SK-N-SH (cell line): ENCODE data around the gene RNU7-1. TPM values are rescaled to one million over a fixed set of nuclear protein-coding genes. Genes with fewer than 3 reads are reported as not detected.

Experiments used
- CTCF ChIA-PET: fragments of 300-600, 350-600 bp; formaldehyde crosslinking; extraction: SDS; loops from one replicate; lab custom pipeline; 2021; lab: Yijun Ruan, JAX
- POLR2A ChIA-PET: fragments of 350-600 bp; sonication (Branson Sonifier 250); formaldehyde crosslinking; extraction: SDS; loops from one replicate; lab custom pipeline; 2020; ENCODE audit warnings: antibody characterized with exemption, inconsistent platforms; lab: Yijun Ruan, JAX
- DNase-seq: peaks from one replicate; pipeline ENCODE4 v3.0.0; 2012
- H2AFZ ChIP-seq: fragments of 200-600 bp; sonication (generic); 2 replicates; pipeline ENCODE4 v1.8.1; 2016; ENCODE audit warnings: antibody characterized with exemption, mild to moderate bottlenecking, low read depth
- H3F3A ChIP-seq: fragments of 200-600 bp; sonication (generic); replicated peaks from 2 replicates; pipeline ENCODE3; 2016; ENCODE audit warnings: antibody characterized with exemption, mild to moderate bottlenecking; ENCODE audit not compliant: insufficient read depth
- H3K27ac ChIP-seq, 2 experiments: fragments of 200-500 bp in 1 of 2; fragments of 200-600 bp in 1 of 2; sonication (Bioruptor generic) in 1 of 2; sonication (generic), shearing (Covaris generic) in 1 of 2; 2 replicates each; pipeline versions ENCODE4 v1.5.1 to v1.6.1; 2014 to 2016; ENCODE audit warnings: low read depth in 2 of 2, inconsistent platforms in 1 of 2, low read length in 1 of 2, mild to moderate bottlenecking in 1 of 2, mixed read lengths in 1 of 2
- H3K27me3 ChIP-seq: fragments of 200-600 bp; sonication (generic), shearing (Covaris generic); 2 replicates; pipeline ENCODE4 v1.6.1; 2016; ENCODE audit warnings: mixed run types; ENCODE audit not compliant: insufficient read depth
- H3K36me3 ChIP-seq, 2 experiments: fragments of 200-500 bp in 1 of 2; fragments of 200-600 bp in 1 of 2; sonication (Bioruptor generic) in 1 of 2; sonication (generic) in 1 of 2; replicated peaks in 1 of 2; 2 replicates each; pipeline versions ENCODE3 to v1.5.1; 2014 to 2016; ENCODE audit warnings: low read length in 1 of 2, mild to moderate bottlenecking in 1 of 2; ENCODE audit not compliant: insufficient read depth in 2 of 2, control insufficient read depth in 1 of 2
- H3K4me1 ChIP-seq, 2 experiments: fragments of 200-500 bp in 1 of 2; fragments of 200-600 bp in 1 of 2; sonication (Bioruptor generic) in 1 of 2; sonication (generic), shearing (Covaris generic) in 1 of 2; 2 replicates each; pipeline versions ENCODE4 v1.5.1 to v1.6.1; 2014 to 2016; ENCODE audit warnings: low read depth in 1 of 2, low read length in 1 of 2, mixed run types in 1 of 2; ENCODE audit not compliant: insufficient read depth in 2 of 2, control insufficient read depth in 1 of 2
- H3K4me2 ChIP-seq: fragments of 200-600 bp; sonication (generic), shearing (Covaris generic); 2 replicates; pipeline ENCODE4 v1.6.1; 2017; ENCODE audit warnings: mixed run types
- H3K4me3 ChIP-seq, 2 experiments: fragments of 200-500 bp in 1 of 2; fragments of 200-600 bp in 1 of 2; sonication (Bioruptor generic) in 1 of 2; sonication (generic), shearing (Covaris generic) in 1 of 2; 2 replicates each; pipeline versions ENCODE4 v1.5.1 to v1.8.1; 2014 to 2016; ENCODE audit warnings: low read depth in 2 of 2, inconsistent platforms in 1 of 2, low read length in 1 of 2, mild to moderate bottlenecking in 1 of 2, mixed read lengths in 1 of 2, moderate library complexity in 1 of 2
- H3K79me2 ChIP-seq: fragments of 200-600 bp; sonication (generic); 2 replicates; pipeline ENCODE4 v1.8.1; 2017; ENCODE audit warnings: mild to moderate bottlenecking; ENCODE audit not compliant: insufficient read depth
- H3K9ac ChIP-seq: fragments of 200-600 bp; sonication (generic); 2 replicates; pipeline ENCODE4 v1.6.1; 2017; ENCODE audit warnings: mixed run types
- H3K9me2 ChIP-seq: fragments of 200-600 bp; sonication (generic); 2 replicates; pipeline ENCODE4 v1.6.1; 2017; ENCODE audit warnings: mixed run types
- H3K9me3 ChIP-seq: fragments of 200-600 bp; sonication (generic); 2 replicates; pipeline ENCODE4 v1.6.1; 2017; ENCODE audit warnings: mixed run types, mild to moderate bottlenecking, moderate library complexity
- H4K20me1 ChIP-seq: fragments of 200-600 bp; sonication (generic); 2 replicates; pipeline ENCODE4 v1.6.1; 2017; ENCODE audit warnings: mild to moderate bottlenecking, mixed run types; ENCODE audit not compliant: insufficient read depth
- CHD2 ChIP-seq: fragments of 150-350 bp; IDR thresholded peaks from 2 replicates; pipeline ENCODE4 v1.6.1; 2018; ENCODE audit warnings: low read length; ENCODE audit not compliant: partially characterized antibody
- MEF2A ChIP-seq: IDR thresholded peaks from 2 replicates; pipeline ENCODE4 v1.4.0; 2012; ENCODE audit warnings: low read depth, borderline replicate concordance
- NRF1 ChIP-seq: IDR thresholded peaks from 2 replicates; pipeline ENCODE4 v1.6.1; 2012; ENCODE audit warnings: low read depth, mild to moderate bottlenecking, low read length
- RAD21 ChIP-seq: IDR thresholded peaks from 2 replicates; pipeline ENCODE4 v1.6.1; 2012; ENCODE audit warnings: mild to moderate bottlenecking, low read length
- RCOR1 ChIP-seq: fragments of 150-350 bp; IDR thresholded peaks from 2 replicates; pipeline ENCODE4 v1.6.1; 2017; ENCODE audit warnings: antibody characterized with exemption, low read length
- WGBS: methylation state at CpG from one replicate; pipeline ENCODE4 v1.1.6; 2017; ENCODE audit warnings: low lambda C conversion rate; 5-methylcytosine and 5-hydroxymethylcytosine counted together
- polyA plus RNA-seq, 3 experiments: library from polyadenylated mRNA; depleted of rRNA; stranded (reverse); fragments of >200 nt; gene quantifications; 2 replicates each; pipeline ENCODE4 v1.2.3, GENCODE V29; 2012
- TF ChIP-seq, protein P1 (sequence below): fragments of 200-600 bp; sonication (generic); IDR thresholded peaks from 2 replicates; pipeline ENCODE4 v1.6.1; 2017; ENCODE audit warnings: antibody characterized with exemption, mild to moderate bottlenecking, moderate library complexity
- TF ChIP-seq, protein P2 (sequence below): IDR thresholded peaks from 2 replicates; pipeline ENCODE4; 2012
- TF ChIP-seq, protein P3 (sequence below): IDR thresholded peaks from 2 replicates; pipeline ENCODE4 v1.4.0; 2012; ENCODE audit warnings: low read depth, borderline replicate concordance
- TF ChIP-seq, protein P4 (sequence below): fragments of 150-350 bp; IDR thresholded peaks from 2 replicates; pipeline ENCODE4 v1.6.1; 2017; ENCODE audit warnings: antibody characterized with exemption, low read length, low read depth, borderline replicate concordance

Gene RNU7-1
- polyA plus RNA-seq, 1 of the 3 experiments (the other 2 are of a cell fraction): not detected

DNA sequence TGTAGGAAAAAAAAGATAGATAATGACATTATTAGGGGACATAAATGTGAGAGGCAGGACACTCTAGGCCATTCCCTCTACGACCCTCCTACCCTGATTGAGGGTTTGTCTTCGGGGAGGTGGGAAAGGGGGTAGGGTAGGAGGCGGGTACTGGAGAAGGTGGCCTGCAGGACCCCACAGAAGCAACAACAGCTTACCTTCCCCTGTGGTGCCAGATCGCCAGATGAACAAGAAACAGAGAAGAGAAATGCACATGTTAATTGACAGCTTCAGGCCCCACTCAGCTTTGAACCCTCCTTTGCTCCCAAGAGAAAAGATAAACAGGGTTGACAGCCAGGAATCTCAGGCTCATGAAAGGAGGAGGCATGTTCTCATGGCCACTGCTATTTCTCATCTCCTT is 22.1 kb downstream of the RNU7-1 start:
- no peak overlapping the region for H3K4me3 ChIP-seq
- H3F3A ChIP-seq: peaks cover 29% of the 10 kb centered on the region
- no peak overlapping the region for H3K9ac ChIP-seq
- ChIA-PET POLR2A (interaction anchor here (6.8 kb wide), 1 partner anchor 20 kb away, joined by 62 read pairs; the partner anchor contains the start of genes C12orf57 and RNU7-1), CTCF (interaction anchor here (0.7 to 3.3 kb wide), 8 partner anchors 9 to 41 kb away, joined by 3 to 17 read pairs (median 6); partner anchors contain the start of genes C12orf57 and RNU7-1)
- peaks cover 28% of the 10 kb centered on the region for H3K79me2 ChIP-seq
- peaks cover 28 to 46% of the 10 kb centered on the region in 2 experiments for H3K36me3 ChIP-seq
- H3K9me2 ChIP-seq: no peaks in the 10 kb centered on the region
- no peaks in the 10 kb centered on the region for H3K27me3 ChIP-seq
- TF ChIP-seq, protein P1, sequence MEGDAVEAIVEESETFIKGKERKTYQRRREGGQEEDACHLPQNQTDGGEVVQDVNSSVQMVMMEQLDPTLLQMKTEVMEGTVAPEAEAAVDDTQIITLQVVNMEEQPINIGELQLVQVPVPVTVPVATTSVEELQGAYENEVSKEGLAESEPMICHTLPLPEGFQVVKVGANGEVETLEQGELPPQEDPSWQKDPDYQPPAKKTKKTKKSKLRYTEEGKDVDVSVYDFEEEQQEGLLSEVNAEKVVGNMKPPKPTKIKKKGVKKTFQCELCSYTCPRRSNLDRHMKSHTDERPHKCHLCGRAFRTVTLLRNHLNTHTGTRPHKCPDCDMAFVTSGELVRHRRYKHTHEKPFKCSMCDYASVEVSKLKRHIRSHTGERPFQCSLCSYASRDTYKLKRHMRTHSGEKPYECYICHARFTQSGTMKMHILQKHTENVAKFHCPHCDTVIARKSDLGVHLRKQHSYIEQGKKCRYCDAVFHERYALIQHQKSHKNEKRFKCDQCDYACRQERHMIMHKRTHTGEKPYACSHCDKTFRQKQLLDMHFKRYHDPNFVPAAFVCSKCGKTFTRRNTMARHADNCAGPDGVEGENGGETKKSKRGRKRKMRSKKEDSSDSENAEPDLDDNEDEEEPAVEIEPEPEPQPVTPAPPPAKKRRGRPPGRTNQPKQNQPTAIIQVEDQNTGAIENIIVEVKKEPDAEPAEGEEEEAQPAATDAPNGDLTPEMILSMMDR: no peak
- TF ChIP-seq, protein P2, sequence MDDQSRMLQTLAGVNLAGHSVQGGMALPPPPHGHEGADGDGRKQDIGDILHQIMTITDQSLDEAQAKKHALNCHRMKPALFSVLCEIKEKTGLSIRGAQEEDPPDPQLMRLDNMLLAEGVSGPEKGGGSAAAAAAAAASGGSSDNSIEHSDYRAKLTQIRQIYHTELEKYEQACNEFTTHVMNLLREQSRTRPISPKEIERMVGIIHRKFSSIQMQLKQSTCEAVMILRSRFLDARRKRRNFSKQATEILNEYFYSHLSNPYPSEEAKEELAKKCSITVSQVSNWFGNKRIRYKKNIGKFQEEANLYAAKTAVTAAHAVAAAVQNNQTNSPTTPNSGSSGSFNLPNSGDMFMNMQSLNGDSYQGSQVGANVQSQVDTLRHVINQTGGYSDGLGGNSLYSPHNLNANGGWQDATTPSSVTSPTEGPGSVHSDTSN: no peak
- TF ChIP-seq MEF2A: no peak
- TF ChIP-seq, all 33 proteins: peak for 0
- no peaks in the 10 kb centered on the region for H4K20me1 ChIP-seq
- H3K9me3 ChIP-seq: no peaks in the 10 kb centered on the region
- H3K4me2 ChIP-seq: no peak overlapping the region
- no peak overlapping the region for H2AFZ ChIP-seq
- H3K27ac ChIP-seq: no peak overlapping the region
- 90% methylated on average over 4 of the region's 4 CpGs for WGBS
- no peak for DNase-seq
- peaks cover 6 to 22% of the 10 kb centered on the region in 2 experiments; a peak in 3 of 4 replicates for H3K4me1 ChIP-seq

GRCh38 chr12:6966351-6966750 is 22.7 kb downstream of the RNU7-1 start:
- Histone ChIP-seq H4K20me1 (no peaks in the 10 kb centered on the region), H3K79me2 (peaks cover 35% of the 10 kb centered on the region), H3K4me3 (no peak overlapping the region), H2AFZ (no peak overlapping the region), H3K4me1 (peaks cover 6 to 22% of the 10 kb centered on the region in 2 experiments; a peak in 3 of 4 replicates), H3K27ac (no peak overlapping the region), H3K9me3 (no peaks in the 10 kb centered on the region), H3K4me2 (no peak overlapping the region), H3K27me3 (no peaks in the 10 kb centered on the region), H3K9ac (no peak overlapping the region), H3F3A (peaks cover 29% of the 10 kb centered on the region), H3K9me2 (no peaks in the 10 kb centered on the region), H3K36me3 (peaks cover 28 to 46% of the 10 kb centered on the region in 2 experiments)
- no peak for TF ChIP-seq RAD21
- TF ChIP-seq CHD2: no peak
- no peak for TF ChIP-seq RCOR1
- TF ChIP-seq, protein P3, sequence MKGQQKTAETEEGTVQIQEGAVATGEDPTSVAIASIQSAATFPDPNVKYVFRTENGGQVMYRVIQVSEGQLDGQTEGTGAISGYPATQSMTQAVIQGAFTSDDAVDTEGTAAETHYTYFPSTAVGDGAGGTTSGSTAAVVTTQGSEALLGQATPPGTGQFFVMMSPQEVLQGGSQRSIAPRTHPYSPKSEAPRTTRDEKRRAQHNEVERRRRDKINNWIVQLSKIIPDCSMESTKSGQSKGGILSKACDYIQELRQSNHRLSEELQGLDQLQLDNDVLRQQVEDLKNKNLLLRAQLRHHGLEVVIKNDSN: no peak
- TF ChIP-seq, protein P4, sequence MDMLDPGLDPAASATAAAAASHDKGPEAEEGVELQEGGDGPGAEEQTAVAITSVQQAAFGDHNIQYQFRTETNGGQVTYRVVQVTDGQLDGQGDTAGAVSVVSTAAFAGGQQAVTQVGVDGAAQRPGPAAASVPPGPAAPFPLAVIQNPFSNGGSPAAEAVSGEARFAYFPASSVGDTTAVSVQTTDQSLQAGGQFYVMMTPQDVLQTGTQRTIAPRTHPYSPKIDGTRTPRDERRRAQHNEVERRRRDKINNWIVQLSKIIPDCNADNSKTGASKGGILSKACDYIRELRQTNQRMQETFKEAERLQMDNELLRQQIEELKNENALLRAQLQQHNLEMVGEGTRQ: no peak
- TF ChIP-seq NRF1: no peak
- CTCF ChIA-PET: interaction anchor here (0.7 to 3.3 kb wide), 9 partner anchors 9 to 76 kb away, joined by 3 to 17 read pairs (median 5); partner anchors contain the start of genes C12orf57 and RNU7-1
- POLR2A ChIA-PET: interaction anchor here (6.8 kb wide), 1 partner anchor 21 kb away, joined by 62 read pairs; the partner anchor contains the start of genes C12orf57 and RNU7-1
- DNase-seq: no peak
- 93% methylated on average over 7 of the region's 7 CpGs for WGBS
